ENCODE results near the gene MVB12A.

The MVB12A gene

DNA sequence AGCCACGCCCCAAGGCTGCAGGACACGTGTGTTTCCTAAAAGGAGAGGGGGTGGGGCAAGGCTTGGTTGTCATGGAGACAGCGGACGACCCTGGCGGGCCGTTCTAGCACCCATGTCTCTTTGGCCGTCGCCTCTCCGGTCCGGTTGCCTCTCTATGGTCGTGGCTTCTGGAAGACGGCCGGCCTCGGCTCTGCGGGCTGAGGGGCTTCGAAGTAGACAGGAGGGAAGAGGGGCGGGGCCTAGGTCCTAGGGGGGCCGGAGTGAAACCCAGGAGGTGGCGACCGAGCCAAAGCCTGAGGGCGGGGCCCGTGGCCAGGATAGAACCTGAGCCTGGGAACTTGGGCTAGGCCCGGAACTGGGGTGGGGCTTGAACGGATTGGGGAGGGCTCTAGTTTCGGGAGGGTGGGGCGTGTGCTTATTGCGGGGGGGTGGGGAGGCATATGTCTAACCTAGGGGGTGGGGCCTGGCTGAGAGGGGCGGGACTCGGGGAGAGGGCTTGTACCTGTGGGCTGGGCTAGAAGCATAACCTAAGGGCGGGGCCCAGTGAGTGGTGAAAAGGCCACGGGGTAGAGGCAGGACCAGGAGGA, 49.7 kb downstream of the MVB12A start:
- Mint-ChIP-seq H3K4me1 (peaks cover 51% of the 10 kb centered on the region), H3K27me3 (ENCODE audit: low read depth, poor library complexity) (peaks cover 17% of the 10 kb centered on the region), H3K27ac (peak overlapping the region; percentile 99), H3K4me3 (peak overlapping the region; percentile 93), H3K36me3 (ENCODE audit: low read depth) (peaks cover 4% of the 10 kb centered on the region), H3K9me3 (no peaks in the 10 kb centered on the region)
- peak; percentile 95 for DNase-seq
- TF ChIP-seq, protein P1, sequence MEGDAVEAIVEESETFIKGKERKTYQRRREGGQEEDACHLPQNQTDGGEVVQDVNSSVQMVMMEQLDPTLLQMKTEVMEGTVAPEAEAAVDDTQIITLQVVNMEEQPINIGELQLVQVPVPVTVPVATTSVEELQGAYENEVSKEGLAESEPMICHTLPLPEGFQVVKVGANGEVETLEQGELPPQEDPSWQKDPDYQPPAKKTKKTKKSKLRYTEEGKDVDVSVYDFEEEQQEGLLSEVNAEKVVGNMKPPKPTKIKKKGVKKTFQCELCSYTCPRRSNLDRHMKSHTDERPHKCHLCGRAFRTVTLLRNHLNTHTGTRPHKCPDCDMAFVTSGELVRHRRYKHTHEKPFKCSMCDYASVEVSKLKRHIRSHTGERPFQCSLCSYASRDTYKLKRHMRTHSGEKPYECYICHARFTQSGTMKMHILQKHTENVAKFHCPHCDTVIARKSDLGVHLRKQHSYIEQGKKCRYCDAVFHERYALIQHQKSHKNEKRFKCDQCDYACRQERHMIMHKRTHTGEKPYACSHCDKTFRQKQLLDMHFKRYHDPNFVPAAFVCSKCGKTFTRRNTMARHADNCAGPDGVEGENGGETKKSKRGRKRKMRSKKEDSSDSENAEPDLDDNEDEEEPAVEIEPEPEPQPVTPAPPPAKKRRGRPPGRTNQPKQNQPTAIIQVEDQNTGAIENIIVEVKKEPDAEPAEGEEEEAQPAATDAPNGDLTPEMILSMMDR (IDR thresholded peaks at IDR 0.05), result no peak

DNA sequence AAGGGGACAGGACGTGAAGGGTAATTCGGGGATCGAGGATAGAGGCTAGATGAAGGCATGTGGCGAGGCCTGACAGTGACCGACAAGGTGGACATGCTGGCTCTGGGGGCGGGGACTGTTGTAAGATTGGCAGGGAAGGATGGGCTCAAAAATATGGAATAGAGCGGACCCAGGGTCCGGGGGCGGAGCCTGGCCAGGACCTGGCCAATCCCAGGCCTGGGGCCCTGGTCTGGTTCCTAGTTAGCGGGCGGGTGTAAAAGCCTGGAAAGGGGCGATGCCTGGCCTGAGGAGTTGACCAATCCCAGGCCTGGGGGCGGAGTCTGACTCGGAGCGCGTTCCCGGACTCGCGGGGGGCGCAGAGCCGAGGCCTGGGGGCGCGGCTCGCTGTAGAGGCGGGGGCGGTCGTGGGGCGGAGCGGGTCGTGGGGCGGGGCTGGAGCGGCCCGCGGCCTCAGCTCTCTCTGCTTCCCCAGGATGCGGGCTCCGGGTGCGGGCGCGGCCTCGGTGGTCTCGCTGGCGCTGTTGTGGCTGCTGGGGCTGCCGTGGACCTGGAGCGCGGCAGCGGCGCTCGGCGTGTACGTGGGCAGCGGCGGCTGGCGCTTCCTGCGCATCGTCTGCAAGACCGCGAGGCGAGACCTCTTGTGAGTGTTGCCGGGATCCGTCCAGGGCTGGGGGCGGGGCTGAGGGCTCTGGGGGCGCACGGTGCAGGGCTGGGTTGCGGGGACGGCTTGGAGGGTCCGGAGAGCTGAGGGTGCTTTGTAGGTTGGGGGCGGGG, 50.4 kb downstream of the MVB12A start, which contains the start of gene SLC27A1:
Gene SLC27A1, plus strand, starts transcription at position 457 of the 774 bp plus-strand sequence. Its CDS starts 17 bp downstream, at position 474.
- H3K27me3 Mint-ChIP-seq (ENCODE audit: low read depth, poor library complexity), result peaks cover 12% of the 10 kb centered on the region
- H3K9me3 Mint-ChIP-seq, result no peaks in the 10 kb centered on the region
- peak within 1 kb of the TSS; percentile 99 for H3K27ac Mint-ChIP-seq
- DNase-seq, result peak; percentile 99
- TF ChIP-seq, protein P1 (IDR thresholded peaks at IDR 0.05), result no peak
- H3K4me3 Mint-ChIP-seq, result peak within 1 kb of the TSS; percentile 93
- H3K36me3 Mint-ChIP-seq (ENCODE audit: low read depth), result peaks cover 4% of the 10 kb centered on the region
- H3K4me1 Mint-ChIP-seq, result peaks cover 53% of the 10 kb centered on the region

DNA sequence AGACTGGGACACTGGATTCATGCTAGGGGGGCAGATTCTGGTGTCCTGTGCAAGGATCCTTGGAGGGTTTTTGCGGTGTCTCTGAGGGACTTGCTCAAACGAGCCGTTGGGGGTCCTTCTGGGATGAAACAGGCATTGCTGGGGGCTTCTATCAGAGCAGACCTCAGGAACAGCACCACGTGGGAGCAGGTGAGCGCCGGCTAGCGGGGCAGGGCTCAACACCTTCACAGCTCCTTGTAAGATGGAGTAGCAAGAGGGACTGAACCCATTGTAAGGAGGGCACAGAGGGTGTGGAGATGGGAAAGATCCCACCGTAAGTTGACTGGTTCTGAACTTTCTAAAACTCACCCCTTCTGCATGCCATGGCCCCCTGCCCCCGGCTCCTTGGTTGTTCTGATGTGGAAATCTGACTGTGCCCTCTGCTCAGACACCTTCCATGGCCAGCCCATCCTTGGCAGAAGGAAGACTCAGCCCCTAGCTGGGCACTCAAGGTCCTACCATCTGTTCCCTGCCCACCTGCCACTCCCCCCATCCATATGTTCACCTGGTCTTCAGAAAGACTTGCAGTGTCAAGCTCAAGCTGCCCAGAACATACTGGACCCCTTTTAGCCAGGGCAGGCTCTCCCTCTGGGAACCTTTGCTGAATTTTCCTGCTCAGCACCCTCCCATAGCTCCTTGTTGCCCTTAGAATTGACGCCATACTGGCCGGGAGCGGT, 51.7 kb downstream of the MVB12A start:
- H3K27ac Mint-ChIP-seq, result no peak overlapping the region
- peaks cover 50% of the 10 kb centered on the region for H3K4me1 Mint-ChIP-seq
- H3K9me3 Mint-ChIP-seq, result no peaks in the 10 kb centered on the region
- peaks cover 3% of the 10 kb centered on the region for H3K27me3 Mint-ChIP-seq (ENCODE audit: low read depth, poor library complexity)
- H3K4me3 Mint-ChIP-seq, result peak overlapping the region; percentile 93
- H3K36me3 Mint-ChIP-seq (ENCODE audit: low read depth), result peaks cover 4% of the 10 kb centered on the region
- TF ChIP-seq, protein P1 (IDR thresholded peaks at IDR 0.05), result no peak
- no peak for DNase-seq

DNA sequence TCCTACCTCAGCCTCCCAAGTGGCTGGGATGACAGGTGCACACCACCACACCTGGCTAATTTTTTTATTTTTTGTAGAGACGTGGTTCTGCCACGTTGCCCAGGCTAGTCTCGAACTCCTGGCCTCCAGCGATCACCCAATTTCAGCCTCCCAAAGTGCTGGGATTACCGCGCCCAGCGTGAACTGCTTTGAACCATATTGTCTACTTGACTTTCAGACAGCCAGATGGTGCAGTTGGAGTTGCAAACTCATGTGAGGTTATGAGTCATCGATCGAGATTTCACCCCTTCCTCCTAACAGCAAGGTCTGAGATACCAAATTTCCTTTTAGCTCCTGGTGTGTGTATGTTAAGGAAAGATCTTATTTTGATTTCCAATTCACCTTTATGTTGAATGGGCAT, 53.2 kb downstream of the MVB12A start:
- Mint-ChIP-seq H3K27ac (no peak overlapping the region), H3K27me3 (ENCODE audit: low read depth, poor library complexity) (peaks cover 3% of the 10 kb centered on the region), H3K4me1 (peaks cover 36% of the 10 kb centered on the region), H3K9me3 (no peaks in the 10 kb centered on the region), H3K4me3 (peak overlapping the region; percentile 62), H3K36me3 (ENCODE audit: low read depth) (peaks cover 4% of the 10 kb centered on the region)
- no peak for DNase-seq
- TF ChIP-seq, protein P1 (IDR thresholded peaks at IDR 0.05), result no peak

All from nephron progenitor cell (in vitro differentiated cells).